ENCODE results near the gene ATP5F1D.
A peak's percentile ranks its signal among the peaks of the same experiment; 100 is the strongest.
"Not testable (repeated sequence)": the region's sequence is repeated elsewhere in the genome, so short reads cannot be mapped to it uniquely, and the experiment has no call there.

ATP5F1D gene

GRCh38 chr19:1241417-1242095 is at the start of gene ATP5F1D:
Gene ATP5F1D (plus strand): TSS chr19:1241751. CDS start chr19:1241851, 100 bp downstream.
- DNase-seq (ENCODE audit: low spot score): peak; percentile 93

DNA sequence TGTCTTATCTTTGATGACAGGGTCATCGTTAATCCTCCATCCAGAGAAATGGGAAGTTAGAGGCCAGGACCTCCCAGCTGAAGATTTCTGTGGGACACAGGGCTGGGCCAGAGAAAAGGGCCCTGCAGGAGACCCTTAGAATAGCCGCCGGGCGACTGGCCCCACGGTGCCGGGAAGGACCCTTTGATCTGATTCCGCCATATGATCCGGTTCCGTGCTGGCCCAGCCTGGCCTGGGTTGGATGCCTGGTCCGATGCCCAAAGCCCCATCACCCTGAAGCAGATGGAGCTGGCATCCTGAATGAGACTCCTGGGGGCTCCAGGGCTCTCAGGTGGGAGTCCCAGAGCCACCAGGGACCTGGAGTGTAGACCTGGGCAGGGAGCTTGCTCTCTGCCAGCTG is 42.0 kb upstream of the ATP5F1D start:
- DNase-seq (ENCODE audit: low spot score): no peak

GRCh38 chr19:1200614-1201013 is 40.9 kb upstream of the ATP5F1D start:
- DNase-seq (ENCODE audit: low spot score): not testable (repeated sequence)

- peak; percentile 100 for DNase-seq (ENCODE audit: low spot score)
Observed at GRCh38 chr19:1205114-1206099, 36.1 kb upstream of the ATP5F1D start, which contains the start of gene STK11. Gene STK11 (plus strand): TSS chr19:1205778. CDS start chr19:1206914, 1,136 bp downstream.

- no peak for DNase-seq (ENCODE audit: low spot score)
Observed at GRCh38 chr19:1206150-1206863, 35.2 kb upstream of the ATP5F1D start.

GRCh38 chr19:1206864-1207450 is 34.6 kb upstream of the ATP5F1D start:
- no peak for DNase-seq (ENCODE audit: low spot score)

GRCh38 chr19:1208830-1209229 is 32.7 kb upstream of the ATP5F1D start:
- DNase-seq (ENCODE audit: low spot score): not testable (repeated sequence)

DNA sequence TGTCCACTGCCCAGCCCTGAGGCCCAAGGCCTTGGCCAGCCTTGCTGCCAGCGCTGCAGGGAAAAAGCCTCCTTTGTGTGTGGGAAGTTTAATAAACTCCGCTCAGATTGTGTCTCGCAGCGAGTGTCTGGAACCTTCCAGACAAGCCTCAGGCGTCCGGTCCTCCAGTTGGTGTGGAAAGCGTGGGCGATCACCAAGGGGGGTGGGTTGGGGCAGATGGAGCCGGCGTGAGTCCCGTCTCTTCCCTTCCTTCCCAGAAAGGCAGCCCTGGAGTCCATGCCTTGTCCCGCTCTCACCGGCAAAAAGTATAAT is 31.4 kb upstream of the ATP5F1D start:
- no peak for DNase-seq (ENCODE audit: low spot score)

GRCh38 chr19:1211494-1212234 is 29.9 kb upstream of the ATP5F1D start:
- DNase-seq (ENCODE audit: low spot score): no peak

DNA sequence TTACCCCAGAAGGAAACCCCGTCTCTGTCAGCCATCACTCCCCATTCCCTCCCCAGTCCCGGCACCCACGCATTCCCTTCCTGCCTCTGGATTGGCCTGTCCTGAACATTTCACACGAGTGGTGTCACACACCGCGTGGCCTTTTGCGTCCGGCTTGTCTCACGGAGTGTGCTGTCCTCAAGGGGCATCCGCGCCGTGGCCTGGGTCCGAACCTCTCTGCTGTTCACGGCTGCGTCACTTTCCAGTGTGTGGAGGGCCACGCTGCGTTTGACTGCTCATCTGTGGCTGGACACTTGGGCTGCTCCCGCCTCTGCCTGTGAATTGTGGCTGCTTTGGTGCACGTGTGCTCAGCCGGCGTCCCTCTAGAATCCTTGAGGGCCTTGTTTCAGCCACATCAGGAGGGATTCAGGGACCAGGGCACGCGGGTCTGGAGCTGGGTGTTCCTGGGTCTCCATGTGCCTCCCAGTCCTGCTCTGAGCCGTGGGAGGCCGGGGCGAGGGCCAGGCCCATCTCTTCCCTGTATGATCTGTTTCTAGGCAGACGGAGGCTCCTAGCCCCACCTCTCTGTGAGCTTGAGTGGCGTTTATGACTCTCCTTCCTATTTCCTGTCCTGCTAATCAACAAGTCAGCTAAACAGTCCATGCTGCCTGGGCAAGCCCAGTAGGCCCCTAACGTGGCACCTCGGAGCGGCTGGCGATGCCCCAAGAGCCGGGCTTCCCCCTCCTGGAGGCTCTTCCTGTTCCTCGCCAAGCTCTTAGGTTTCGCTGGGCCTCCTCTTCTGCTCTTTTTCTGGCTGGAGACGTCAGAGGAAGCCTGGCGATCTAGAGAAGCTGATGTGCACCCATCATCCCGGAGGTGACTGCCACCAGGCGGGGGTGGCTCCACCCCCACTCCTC is 27.9 kb upstream of the ATP5F1D start:
- DNase-seq (ENCODE audit: low spot score): no peak

- DNase-seq (ENCODE audit: low spot score): no peak
Observed at GRCh38 chr19:1214299-1214861, 27.2 kb upstream of the ATP5F1D start.

GRCh38 chr19:1214862-1215731 is 26.5 kb upstream of the ATP5F1D start:
- DNase-seq (ENCODE audit: low spot score): no peak

GRCh38 chr19:1216756-1217155 is 24.8 kb upstream of the ATP5F1D start:
- no peak for DNase-seq (ENCODE audit: low spot score)

DNA sequence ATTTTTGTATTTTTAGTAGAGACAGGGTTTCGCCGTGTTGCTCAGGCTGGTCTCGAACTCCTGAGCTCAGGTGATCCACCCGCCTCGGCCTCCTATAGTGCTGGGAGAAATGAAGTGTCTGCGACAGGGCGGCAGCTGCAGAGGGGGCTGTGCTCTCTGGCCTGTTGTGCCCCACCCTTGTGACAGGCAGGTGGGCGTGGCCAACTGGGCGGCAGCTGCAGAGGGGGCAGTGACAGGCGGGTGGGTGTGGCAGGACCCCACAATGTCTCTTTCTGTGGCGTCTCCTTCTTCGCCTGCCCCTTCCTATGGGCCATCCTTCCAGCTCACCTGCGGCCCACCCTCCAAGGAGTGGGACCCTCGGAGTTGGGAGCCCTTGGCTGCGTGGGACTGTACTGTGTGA is 24.2 kb upstream of the ATP5F1D start:
- DNase-seq (ENCODE audit: low spot score): no peak

DNA sequence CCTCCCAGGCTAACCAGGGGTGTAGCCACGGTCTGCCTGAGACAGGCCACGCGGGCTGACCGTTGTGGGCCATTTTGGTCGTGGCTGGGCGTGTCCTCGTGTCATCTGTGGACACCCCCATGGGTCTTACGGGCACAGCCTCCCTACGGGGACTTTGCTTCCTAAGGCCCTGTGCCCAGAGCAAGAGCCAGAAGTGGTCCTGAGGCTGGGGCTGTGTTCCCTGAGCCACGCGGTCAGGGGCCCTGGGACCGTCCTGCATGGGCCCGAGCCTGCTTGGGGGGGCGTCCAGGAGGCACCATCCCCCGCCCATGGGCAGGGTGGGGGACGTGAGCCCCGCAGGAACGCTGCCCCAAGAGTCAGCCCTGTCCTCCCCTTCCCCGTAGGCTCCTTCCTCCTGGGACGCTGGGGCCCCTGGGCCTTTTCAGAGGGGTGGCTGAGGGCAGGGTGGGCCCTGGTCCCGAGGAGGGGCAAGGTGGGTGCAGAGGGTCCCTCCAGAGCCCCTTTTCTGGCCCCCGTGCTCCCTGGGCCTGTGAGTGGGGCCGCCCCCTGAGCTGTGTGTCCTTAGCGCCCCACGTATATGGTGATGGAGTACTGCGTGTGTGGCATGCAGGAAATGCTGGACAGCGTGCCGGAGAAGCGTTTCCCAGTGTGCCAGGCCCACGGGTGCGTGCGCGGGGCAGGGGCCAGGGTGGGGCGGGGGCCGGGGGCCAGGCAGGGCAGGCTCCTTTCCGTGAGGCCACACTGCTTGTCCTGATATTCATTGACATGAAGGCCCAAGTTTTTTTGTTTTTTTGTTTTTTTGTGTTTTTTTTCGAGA is 22.6 kb upstream of the ATP5F1D start:
- no peak for DNase-seq (ENCODE audit: low spot score)

DNA sequence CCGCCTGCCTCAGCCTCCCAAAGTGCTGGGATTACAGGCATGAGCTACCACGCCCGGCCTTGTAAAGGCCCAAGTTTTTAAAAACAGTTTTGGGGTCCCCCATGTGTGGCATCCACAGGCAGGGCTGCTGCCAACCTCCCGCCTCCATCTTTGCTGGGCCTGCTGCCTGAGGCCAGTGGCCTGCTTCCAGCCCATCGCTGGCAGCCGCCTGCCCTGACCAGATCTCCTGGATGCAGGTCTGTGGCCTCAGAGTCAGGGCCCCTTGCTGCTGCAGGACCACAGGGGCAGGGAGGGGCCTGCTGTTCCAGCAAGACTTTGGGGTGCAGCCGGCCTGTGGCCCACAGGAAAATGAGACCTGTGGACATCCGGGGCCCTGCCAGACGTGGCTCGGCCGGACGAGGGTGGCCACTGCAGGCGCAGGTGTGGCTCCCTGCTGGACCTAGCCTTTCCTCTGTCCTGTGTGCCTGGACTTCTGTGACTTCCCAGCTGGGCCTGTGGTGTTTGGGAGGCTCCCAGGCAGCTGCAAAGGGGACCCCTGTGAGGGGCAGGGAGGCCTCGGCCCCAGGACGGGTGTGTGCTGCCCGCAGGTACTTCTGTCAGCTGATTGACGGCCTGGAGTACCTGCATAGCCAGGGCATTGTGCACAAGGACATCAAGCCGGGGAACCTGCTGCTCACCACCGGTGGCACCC is 21.6 kb upstream of the ATP5F1D start:
- no peak for DNase-seq (ENCODE audit: low spot score)

DNA sequence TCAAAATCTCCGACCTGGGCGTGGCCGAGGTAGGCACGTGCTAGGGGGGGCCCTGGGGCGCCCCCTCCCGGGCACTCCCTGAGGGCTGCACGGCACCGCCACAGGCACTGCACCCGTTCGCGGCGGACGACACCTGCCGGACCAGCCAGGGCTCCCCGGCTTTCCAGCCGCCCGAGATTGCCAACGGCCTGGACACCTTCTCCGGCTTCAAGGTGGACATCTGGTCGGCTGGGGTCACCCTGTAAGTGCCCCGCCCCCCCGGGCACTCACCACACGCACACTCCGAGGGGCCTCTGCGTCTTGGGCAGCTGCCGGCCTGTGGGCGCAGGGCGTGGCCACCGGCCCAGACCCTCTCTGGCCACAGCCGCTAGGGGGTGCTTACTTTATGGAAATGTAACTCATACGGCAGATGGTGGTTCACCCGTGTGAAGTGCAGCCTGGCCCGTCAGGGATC is 21.0 kb upstream of the ATP5F1D start:
- no peak for DNase-seq (ENCODE audit: low spot score)
